Psoas muscle (tissue), 8 donors: ENCODE results near the gene SNX11. TPM values are rescaled to one million over a fixed set of nuclear protein-coding genes. Genes with fewer than 3 reads are reported as not detected.
A peak's percentile ranks its signal among the peaks of the same experiment; 100 is the strongest.
"Not testable (repeated sequence)": the region's sequence is repeated elsewhere in the genome, so short reads cannot be mapped to it uniquely, and the experiment has no call there.

Source experiments
- ATAC-seq, 4 donors: fragments of 200-7000 bp; cut with Tn5 transposase; one replicate each; pipeline ENCODE4 v1.9.1; 2020; ENCODE audit warnings: moderate library complexity in 3 of 4, mild to moderate bottlenecking in 2 of 4
- DNase-seq, 2 donors: peaks; one replicate each; pipeline ENCODE4 v3.0.0-alpha.2; 2020
- H3K27ac ChIP-seq: fragments of 200-600 bp; one replicate; pipeline ENCODE4 v1.8.0; 2022
- H3K27me3 ChIP-seq, 3 donors: fragments of 200-600 bp in 1 of 3; one replicate each; pipeline versions ENCODE4 v1.6.1 to v1.8.0; 2013 to 2022; ENCODE audit warnings: low read length in 2 of 3, mild to moderate bottlenecking in 2 of 3, moderate library complexity in 1 of 3; ENCODE audit not compliant: insufficient read depth in 3 of 3
- H3K36me3 ChIP-seq, 2 donors: fragments of 200-600 bp in 1 of 2; one replicate each; pipeline versions ENCODE4 v1.6.1 to v1.8.0; 2013 to 2022; ENCODE audit warnings: low read depth in 1 of 2, mild to moderate bottlenecking in 1 of 2, moderate library complexity in 1 of 2; ENCODE audit not compliant: insufficient read depth in 1 of 2
- H3K4me1 ChIP-seq: fragments of 200-600 bp; one replicate; pipeline ENCODE4 v1.8.0; 2022
- H3K4me3 ChIP-seq: fragments of 200-600 bp; one replicate; pipeline ENCODE4 v1.8.0; 2022; ENCODE audit warnings: mild to moderate bottlenecking
- H3K9me3 ChIP-seq: fragments of 200-600 bp; one replicate; pipeline ENCODE4 v1.8.0; 2022
- WGBS, 3 donors: extraction: QIAGEN DNeasy Blood & Tissue Kit; methylation state at CpG; one replicate each; pipeline versions ENCODE4 v1.1.6 to v1.1.7; 2013; 5-methylcytosine and 5-hydroxymethylcytosine counted together
- intact Hi-C, 2 donors: fragments of 100-400 bp; cut with DNase I; formaldehyde crosslinking; loops; one replicate each; pipeline versions ENCODE4 v1.11.0 to v1.14.2; 2022
- polyA plus RNA-seq, 3 donors: library from polyadenylated mRNA; stranded (reverse); fragments of 200-250 nt; gene quantifications; one replicate each; pipeline ENCODE4 v1.2.3, GENCODE V29; 2013
- total RNA-seq, 4 donors: library from RNA; stranded (reverse); fragmentation: NEBNext Ultra II Directional in 2 of 4; extraction: Animal tissue kit (Norgen Biotek cat#: 25700) in 2 of 4; gene quantifications; one replicate each; pipeline versions ENCODE4 v1.2.1 to v1.2.4, GENCODE V29; 2021 to 2023
- TF ChIP-seq, protein P1 (sequence below): fragments of 200-600 bp; IDR thresholded peaks from one replicate; pipeline ENCODE4 v1.8.0; 2022; ENCODE audit warnings: antibody characterized with exemption
- donor health status: healthy with polysubstance abuse.
- donor health status: DM: no; HTN: no; CAD: no; lungs with moderate emphysema.
- donor health status: Bipolar disorder and iron deficiency.
- donor health status: healthy.
- donor health status: DM: yes; HTN: yes; CAD: no.
- donor health status: DM: no; HTN: no; CAD: no.
- donor health status: DM: no; HTN: no; CAD: no.
- donor health status: DM: yes; HTN: yes; CAD: no.

Gene SNX11
- total and polyA plus RNA-seq, 7 donors, result 10.0 to 27.0 (median 14.5) TPM

DNA sequence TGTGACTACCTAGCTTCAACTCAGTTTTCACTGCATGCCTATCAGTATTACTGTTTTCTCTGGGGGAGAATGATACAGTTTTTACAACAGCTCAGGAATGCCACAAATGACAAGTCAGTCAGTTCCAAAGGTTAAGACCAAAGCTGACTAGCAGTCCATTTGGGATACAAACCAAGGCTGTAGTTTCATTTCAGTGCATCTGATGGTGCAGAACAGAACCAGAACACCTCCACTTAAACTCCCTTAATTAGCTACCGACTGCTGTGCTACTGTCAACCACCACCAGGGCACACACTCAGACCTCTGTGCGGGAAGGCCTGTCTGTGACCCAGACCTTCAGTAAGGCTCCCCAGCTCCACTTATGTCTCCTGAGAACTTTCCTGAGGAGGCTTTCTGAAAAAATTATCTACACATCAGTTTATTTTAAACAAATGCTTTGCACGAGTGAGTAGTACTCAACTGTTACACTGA, 39.0 kb upstream of the SNX11 start:
- TF ChIP-seq, protein P1, sequence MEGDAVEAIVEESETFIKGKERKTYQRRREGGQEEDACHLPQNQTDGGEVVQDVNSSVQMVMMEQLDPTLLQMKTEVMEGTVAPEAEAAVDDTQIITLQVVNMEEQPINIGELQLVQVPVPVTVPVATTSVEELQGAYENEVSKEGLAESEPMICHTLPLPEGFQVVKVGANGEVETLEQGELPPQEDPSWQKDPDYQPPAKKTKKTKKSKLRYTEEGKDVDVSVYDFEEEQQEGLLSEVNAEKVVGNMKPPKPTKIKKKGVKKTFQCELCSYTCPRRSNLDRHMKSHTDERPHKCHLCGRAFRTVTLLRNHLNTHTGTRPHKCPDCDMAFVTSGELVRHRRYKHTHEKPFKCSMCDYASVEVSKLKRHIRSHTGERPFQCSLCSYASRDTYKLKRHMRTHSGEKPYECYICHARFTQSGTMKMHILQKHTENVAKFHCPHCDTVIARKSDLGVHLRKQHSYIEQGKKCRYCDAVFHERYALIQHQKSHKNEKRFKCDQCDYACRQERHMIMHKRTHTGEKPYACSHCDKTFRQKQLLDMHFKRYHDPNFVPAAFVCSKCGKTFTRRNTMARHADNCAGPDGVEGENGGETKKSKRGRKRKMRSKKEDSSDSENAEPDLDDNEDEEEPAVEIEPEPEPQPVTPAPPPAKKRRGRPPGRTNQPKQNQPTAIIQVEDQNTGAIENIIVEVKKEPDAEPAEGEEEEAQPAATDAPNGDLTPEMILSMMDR, result no peak
- ATAC-seq (no peak), DNase-seq (no peak)
- Histone ChIP-seq H3K27ac (peak overlapping the region; percentile 92), H3K4me1 (peaks cover 41% of the 10 kb centered on the region), H3K9me3 (no peaks in the 10 kb centered on the region), H3K4me3 (no peak overlapping the region), H3K36me3 (peaks cover 5 to 22% of the 10 kb centered on the region in 2 donors), H3K27me3 (no peaks in the 10 kb centered on the region)
- intact Hi-C loops, result no loop called here
- WGBS, 3 donors, result 64 to 80% (median 76%) methylated on average over 3 of the region's 3 CpGs

DNA sequence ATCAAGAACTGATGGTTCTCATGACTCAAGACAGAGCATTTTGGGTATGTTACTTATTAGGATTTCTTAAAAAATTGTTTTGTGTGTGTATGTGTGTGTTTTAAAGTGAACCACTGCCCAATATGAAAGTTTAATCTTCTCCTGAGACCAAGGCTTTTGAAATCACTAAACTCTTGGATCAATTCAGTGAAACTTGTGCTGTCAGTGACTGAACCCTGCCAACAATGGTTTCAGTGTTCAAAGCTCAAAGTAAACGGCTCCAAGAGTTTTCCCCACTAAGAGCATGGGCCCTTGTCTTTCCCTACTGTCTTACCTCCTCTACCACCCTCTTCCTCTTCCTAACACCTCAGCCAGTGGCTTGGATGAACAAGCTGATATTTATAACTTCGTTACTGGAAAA, 37.4 kb upstream of the SNX11 start:
- Histone ChIP-seq H3K27me3 (no peaks in the 10 kb centered on the region), H3K36me3 (peaks cover 0 to 36% of the 10 kb centered on the region in 2 donors), H3K9me3 (no peaks in the 10 kb centered on the region), H3K4me1 (peaks cover 38% of the 10 kb centered on the region), H3K4me3 (no peak overlapping the region), H3K27ac (peak overlapping the region; percentile 46)
- 30 to 54% (median 41%) methylated on average over 2 of the region's 2 CpGs for WGBS, 3 donors
- ATAC-seq (no peak), DNase-seq (no peak)
- TF ChIP-seq, protein P1, result no peak
- intact Hi-C loops, result no loop called here

DNA sequence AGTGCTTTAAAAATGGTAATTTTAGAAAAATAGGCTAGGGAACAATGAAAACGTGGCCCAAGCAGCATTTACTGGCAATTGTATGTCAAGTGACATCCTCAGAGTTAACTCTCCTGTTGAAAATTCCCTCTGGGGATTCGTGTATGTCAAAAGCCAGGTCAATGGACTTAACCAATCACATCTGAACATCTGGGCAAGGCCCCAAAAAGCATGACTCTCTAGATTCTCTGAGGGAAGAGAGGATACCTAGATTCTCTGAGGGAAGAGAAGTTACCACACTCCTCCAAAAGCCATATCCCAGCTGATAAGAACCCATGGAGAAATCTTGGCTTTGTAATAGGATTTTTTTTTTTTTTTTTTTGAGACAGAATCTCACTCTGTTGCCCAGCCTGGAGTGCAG, 35.9 kb upstream of the SNX11 start:
- H3K36me3 ChIP-seq, result peaks cover 0 to 47% of the 10 kb centered on the region in 2 donors
- ATAC-seq, result no peak
- no peak for DNase-seq
- TF ChIP-seq, protein P1, result no peak
- 47 to 63% (median 62%) methylated on average over 2 of the region's 2 CpGs for WGBS, 3 donors
- H3K4me3 ChIP-seq, result no peak overlapping the region
- peak overlapping the region; percentile 4 for H3K27ac ChIP-seq
- intact Hi-C loops, result no loop called here
- H3K9me3 ChIP-seq, result no peaks in the 10 kb centered on the region
- no peaks in the 10 kb centered on the region for H3K27me3 ChIP-seq
- peaks cover 26% of the 10 kb centered on the region for H3K4me1 ChIP-seq

DNA sequence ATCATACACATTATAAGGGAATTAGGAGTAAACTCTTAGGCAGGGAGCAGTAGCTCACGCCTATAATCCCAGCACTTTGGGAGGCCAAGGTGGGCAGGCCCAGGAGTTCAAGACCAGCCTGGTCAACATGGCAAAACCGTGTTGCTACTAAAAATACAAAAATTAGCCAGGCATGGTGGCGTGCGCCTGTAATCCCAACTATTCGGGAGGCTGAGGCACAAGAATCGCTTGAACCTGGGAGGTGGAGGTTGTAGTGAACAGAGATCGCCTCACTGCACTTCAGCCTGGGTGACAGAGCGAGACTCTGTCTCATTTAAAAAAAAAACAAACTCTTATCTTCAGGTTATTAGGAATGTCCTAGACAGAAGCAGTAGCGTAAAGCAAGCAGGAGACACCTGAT, 34.8 kb upstream of the SNX11 start:
- peaks cover 0 to 50% of the 10 kb centered on the region in 2 donors for H3K36me3 ChIP-seq
- H3K27ac ChIP-seq, result peak overlapping the region; percentile 9
- H3K9me3 ChIP-seq, DNase-seq, H3K27me3 ChIP-seq, intact Hi-C loops, ATAC-seq, H3K4me3 ChIP-seq: not testable (repeated sequence)
- WGBS, 3 donors, result 92 to 95% (median 94%) methylated on average over 9 of the region's 9 CpGs
- peaks cover 15% of the 10 kb centered on the region for H3K4me1 ChIP-seq

DNA sequence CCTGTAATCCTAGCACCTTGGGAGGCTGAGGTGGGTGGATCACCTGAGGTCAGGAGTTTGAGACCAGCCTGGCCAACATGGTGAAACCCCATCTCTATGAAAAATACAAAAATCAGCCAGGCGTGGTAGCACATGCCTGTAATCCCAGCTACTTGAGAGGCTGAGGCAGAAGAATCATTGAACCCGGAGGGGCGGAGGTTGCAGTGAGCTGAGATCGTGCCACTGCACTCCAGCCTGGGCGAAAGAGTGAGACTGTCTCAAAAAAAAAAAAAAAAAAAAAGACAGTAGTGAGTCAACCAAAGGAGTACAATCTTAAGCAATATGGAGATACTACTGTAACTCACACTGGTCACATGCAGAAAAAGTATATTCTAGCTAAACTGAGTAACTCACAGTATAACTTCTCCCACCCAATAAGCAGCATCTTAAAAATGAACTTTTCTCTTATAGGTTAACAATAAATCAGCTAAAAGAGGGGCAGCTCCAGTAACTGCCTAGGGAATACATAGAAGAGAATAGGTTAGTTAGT, 33.9 kb upstream of the SNX11 start:
- 94% methylated on average over 5 of the region's 5 CpGs for WGBS, 3 donors
- intact Hi-C loops, result loop anchor here (1.0 to 2.0 kb wide), 2 partner anchors 47 kb away; no protein-coding TSS in a partner anchor
- H3K27me3 ChIP-seq, H3K9me3 ChIP-seq, H3K4me3 ChIP-seq, DNase-seq: not testable (repeated sequence)
- Histone ChIP-seq H3K4me1 (peaks cover 15% of the 10 kb centered on the region), H3K27ac (peak overlapping the region; percentile 69), H3K36me3 (peaks cover 0 to 44% of the 10 kb centered on the region in 2 donors)
- ATAC-seq, result peak; percentile 24 to 51 (median 40)
